Measurements from ENCODE around the gene IQUB.

GRCh38 chr7:123502201-123502600 is 32.2 kb downstream of the IQUB start:
- TF ChIP-seq CTCF (conservative IDR thresholded peaks at IDR 0.05; ENCODE audit: low read length) (no peak), EZH2phosphoT487 (IDR thresholded peaks at IDR 0.05; ENCODE audit: borderline replicate concordance) (no peak)
